ENCODE measurements around the gene KRTAP12-2. TPM values are rescaled to one million over a fixed set of nuclear protein-coding genes. Genes with fewer than 3 reads are reported as not detected.
"Not testable (repeated sequence)": the region's sequence is repeated elsewhere in the genome, so short reads cannot be mapped to it uniquely, and the experiment has no call there.

KRTAP12-2 gene
- total RNA-seq, 1 donor from 2014 or later = 1.5 TPM

- no peak for DNase-seq
Measured at GRCh38 chr21:44702111-44702972, 35.6 kb upstream of the KRTAP12-2 start.

DNA sequence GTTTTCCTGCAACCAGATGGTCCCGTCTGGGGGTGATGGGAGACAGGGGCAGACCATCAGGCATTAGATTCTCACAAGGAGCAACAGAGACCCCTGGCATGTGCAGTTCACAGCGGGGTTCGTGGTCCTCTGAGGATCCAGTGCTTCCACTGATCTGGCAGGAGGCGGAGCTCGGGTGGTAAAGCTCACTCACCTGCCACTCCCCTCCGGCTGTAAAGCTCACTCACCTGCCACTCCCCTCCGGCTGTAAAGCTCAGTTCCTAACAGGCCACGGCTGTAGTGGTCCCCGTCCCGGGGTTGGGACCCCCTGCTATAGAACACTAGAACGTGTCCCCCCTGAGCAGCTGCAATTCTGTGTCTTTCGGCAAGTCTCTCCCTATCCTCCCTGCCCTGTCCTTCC lies 34.8 kb upstream of the KRTAP12-2 start:
- DNase-seq = no peak

GRCh38 chr21:44701023-44701400 lies 34.3 kb upstream of the KRTAP12-2 start:
- no peak for DNase-seq

- DNase-seq = no peak
Measured at GRCh38 chr21:44700101-44701022, 33.6 kb upstream of the KRTAP12-2 start.

- no peak for DNase-seq
Measured at GRCh38 chr21:44699502-44700001, 32.8 kb upstream of the KRTAP12-2 start.

DNA sequence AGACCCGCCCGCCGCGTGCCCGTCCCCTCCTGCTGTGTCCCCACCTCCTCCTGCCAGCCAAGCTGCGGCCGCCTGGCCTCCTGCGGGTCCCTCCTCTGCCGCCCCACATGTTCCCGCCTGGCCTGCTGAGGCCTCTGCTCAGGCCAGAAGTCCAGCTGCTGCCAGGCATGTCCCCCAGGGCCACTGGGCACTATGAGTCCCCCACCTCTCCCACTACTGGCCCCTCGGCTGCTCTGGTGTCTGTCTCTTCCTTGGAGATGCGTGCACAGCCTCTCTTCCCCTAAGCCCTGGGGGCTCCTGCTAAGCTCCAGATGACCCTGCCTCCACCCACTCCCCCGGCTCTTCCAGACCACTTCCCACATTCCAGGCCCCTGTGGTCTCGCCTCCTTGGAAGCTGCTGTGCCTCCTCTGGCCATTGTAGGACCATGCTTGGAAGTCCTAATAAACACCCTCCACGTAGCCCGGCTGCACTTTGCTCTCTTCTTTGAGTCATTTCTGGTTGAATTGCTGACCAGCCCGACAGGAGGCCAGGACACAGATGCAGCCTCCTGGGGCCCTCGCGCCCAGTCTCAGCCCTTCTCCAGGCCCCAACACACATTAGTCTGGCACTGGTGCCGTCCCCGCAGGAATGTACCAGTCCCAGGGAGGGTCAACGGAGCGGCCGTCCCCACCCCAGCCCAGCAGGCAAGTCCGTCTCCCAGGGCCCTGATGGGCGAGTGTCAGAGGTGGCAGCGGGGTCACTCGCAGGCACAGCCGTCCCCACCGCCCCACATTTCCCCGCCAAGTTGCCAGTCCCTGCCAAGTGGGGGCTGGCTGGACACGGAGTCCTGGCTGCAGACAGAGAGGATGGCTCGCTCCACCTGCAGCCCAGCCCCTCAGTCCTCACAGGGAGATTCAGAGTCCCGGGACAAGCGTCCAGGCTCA lies 31.3 kb upstream of the KRTAP12-2 start:
- DNase-seq = no peak

GRCh38 chr21:44697172-44697810 lies 30.6 kb upstream of the KRTAP12-2 start, which contains the start of gene KRTAP10-12:
TSS of gene KRTAP10-12 (plus strand) at chr21:44697172. CDS start at chr21:44697202, 30 bp downstream.
- not testable (repeated sequence) for DNase-seq

- DNase-seq = no peak
Measured at GRCh38 chr21:44696572-44696971, 29.8 kb upstream of the KRTAP12-2 start.

- no peak for DNase-seq
Measured at GRCh38 chr21:44695641-44696040, 28.9 kb upstream of the KRTAP12-2 start.

- no peak for DNase-seq
Measured at GRCh38 chr21:44695184-44695583, 28.5 kb upstream of the KRTAP12-2 start.

- no peak for DNase-seq
Measured at GRCh38 chr21:44694776-44695175, 28.0 kb upstream of the KRTAP12-2 start.

- no peak for DNase-seq
Measured at GRCh38 chr21:44692798-44693512, 26.2 kb upstream of the KRTAP12-2 start.

DNA sequence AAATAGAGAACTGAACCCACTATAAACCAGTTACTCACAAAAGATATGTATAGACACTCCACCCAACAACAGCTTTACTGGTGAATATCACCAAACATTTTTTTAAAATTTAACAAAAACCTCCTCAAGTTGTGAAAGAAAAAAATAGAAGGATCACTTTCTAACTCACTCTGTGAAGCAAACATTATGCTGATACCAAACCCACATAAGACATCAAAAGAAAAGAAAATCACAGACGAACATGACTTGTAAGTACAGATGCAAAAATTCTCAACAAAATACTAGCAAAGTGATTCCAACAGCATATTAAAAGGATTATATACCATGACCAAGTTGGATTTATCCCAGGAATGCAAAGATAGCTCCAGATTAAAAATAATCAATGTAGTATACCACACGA lies 25.0 kb upstream of the KRTAP12-2 start:
- no peak for DNase-seq

DNA sequence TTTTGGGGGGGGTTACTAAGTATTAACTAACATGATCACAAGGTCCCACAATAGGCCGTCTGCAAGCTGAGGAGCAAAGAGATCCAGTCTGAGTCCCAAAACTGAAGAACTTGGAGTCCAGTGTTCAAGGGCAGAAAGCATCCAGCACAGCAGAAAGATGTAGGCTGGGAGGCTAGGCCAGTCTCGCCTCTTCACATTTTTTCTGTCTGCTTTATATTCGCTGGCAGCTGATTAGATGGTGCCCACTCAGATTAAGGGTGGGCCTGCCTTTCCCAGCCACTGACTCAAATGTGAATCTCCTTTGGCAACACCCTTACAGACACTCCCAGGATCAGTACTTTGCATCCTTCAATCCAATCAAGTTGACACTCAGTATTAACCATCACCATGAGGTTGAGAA lies 23.0 kb upstream of the KRTAP12-2 start:
- DNase-seq = not testable (repeated sequence)

DNA sequence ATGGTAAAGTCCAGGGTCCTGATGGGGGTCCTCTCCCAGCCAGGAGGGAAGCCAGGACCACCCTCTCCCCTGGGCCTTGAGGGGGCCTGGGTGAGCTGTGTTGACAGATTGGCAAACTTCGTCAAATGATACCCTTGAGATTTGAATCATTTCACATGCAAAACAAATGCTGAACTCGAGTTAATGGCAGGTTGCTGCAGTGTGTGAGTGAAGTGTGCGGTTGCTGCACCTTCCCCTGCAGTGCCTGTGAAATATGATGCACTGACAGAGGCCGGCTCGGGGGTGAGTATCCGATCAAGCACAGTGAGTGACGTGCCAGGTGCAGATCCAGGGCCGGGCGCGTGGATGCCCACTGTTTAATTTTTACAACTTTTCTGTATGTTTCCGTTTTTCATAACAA lies 20.9 kb upstream of the KRTAP12-2 start:
- no peak for DNase-seq

DNA sequence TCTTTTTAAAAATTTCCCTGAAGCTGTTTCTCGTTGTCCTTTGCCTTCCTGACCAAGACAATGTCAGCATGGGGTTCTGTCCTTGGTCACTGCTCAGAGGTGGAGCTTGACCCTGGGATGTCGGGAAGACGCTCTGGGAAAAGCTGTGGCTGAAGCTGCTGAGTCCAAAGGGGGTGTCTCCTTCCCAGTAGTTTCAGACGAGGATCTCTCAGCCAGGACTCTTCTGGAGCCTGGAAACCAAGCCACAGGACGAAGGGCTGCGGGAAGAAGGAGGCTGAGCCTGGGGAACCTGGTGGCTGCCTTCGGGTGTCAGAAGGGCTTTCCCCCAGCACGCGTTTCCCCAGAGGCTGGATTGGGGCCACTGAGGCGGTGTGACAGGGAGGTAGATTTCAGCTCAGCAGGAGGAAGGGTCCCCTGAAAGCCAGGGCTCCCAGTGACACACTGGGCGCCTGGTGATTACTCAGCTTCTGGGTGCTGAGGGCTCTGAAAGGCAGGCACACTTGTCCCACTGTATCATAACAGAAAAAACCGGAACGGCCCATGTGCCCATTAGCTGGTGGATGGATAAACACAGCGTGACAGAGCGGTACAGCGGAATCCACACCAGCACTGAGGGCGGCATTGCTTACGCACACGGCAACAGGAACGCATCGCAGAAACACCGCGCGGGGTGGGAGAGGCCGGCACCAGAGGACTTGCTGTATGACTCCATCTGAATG lies 20.3 kb upstream of the KRTAP12-2 start:
- DNase-seq = no peak

GRCh38 chr21:44686000-44686781 lies 19.5 kb upstream of the KRTAP12-2 start:
- no peak for DNase-seq

- not testable (repeated sequence) for DNase-seq
Measured at GRCh38 chr21:44685050-44685449, 18.3 kb upstream of the KRTAP12-2 start.

GRCh38 chr21:44684483-44684882 lies 17.8 kb upstream of the KRTAP12-2 start:
- no peak for DNase-seq

All from skin of body (tissue), 2 donors.